Measurements from ENCODE around the gene TTC33.

The TTC33 gene

DNA sequence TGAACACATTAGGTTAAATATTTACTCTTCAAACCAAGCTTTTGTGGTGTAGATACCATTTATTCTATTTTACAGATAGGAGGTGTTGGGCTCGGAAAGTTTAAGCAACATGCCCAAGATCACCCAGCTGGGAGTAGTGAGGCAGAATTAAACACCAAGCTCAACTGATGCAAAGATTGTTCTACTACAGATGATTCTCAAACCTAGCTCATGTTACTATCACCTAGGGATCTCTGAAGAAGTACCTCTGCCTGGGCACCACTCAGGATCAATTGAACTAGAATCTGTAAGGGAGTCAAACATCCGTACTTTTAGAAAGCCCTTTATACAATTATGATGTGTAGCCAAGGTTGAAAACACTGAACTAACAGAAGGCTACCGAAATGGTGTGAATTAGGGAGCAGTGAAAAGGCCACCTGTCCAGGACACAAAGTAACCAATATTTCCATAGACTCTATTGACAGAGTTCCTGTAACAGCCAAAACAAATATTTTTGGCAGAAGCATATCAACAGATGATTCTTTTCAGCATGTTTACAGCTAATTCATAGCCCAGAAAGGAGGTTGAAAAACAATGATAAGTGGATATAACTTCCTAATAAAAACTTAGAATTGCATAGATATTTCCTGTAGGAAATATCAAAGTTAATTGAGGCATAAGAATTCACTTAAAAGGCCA, 234.5 kb downstream of the TTC33 start:
- no peak for DNase-seq (ENCODE audit: low read depth)

DNA sequence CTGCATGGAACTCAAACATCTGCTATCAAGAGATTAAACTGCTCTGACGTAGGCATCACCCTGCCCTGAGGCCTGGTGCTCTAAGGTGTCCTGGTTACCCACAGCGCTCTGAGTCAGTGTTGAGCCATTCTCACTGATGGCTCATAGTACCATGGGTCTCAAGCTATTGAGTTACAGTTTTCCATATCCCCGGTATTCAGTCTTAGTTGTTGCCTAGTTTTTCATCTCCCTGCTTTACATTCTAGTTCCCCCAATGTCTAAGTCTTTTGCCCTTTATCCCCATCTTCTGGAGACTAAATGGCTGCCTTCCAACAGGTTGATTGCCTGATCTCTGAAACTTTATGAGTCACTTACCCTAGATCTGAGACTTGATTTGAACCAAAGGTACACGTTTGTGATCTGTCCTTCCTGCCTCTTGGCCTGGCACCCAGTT, 237.3 kb downstream of the TTC33 start:
- peak; percentile 19 for DNase-seq (ENCODE audit: low read depth)

DNA sequence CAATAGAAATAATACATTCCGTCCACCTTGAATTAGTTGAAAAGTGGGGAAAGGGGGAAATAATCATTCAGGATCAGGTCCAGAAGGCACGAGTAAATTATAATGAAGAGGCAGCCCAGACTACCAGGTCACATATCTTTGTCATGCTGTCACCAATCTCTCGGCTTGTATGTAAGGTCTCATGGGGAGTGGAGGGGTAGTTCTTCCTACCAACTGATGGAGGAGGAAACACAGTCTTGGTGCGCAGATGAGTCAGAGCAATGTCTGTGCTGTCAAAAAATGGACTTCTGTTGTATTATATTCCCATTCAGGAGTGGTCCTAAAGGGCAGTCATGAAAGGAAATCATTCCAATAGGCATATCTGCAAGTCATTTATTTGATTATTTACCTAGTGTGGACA, 240.3 kb downstream of the TTC33 start:
- no peak for DNase-seq (ENCODE audit: low read depth)

DNA sequence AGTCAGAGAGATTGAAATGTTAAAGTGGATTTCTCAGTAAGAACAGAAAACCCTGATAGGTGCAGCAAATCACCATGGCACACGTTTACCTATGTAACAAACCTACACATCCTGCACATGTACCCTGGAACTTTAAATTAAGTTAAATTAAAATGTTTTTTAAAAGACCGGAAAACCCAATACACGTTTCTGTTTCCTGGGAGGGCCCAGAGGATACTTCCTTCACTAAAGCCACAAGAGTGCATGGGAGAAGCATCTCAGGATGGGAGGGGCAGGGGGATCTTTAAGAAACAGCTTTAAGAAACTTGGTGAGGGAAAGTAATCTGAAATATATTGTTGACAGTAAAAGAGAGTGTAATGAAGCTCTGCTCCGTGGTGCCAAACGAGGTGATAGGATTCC, 240.8 kb downstream of the TTC33 start:
- DNase-seq (ENCODE audit: low read depth) = no peak

DNA sequence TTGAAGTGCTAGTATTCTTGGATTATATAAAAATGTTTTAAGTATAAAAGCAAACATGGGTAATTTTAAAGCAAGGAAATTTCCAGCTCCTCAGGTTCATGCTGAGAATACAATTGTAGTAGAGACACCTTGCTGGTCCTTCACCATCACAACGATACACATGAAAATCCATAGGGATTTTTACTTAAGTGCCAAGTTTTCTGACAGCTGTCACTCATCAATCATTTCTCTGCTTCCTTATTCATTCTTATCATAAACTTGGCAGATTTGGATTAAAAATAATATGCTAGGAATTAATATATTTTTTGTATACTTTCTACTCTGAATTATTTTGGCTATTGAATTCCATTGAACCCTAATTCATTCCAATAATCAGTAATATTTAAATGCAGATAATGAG, 244.0 kb downstream of the TTC33 start:
- no peak for DNase-seq (ENCODE audit: low read depth)

DNA sequence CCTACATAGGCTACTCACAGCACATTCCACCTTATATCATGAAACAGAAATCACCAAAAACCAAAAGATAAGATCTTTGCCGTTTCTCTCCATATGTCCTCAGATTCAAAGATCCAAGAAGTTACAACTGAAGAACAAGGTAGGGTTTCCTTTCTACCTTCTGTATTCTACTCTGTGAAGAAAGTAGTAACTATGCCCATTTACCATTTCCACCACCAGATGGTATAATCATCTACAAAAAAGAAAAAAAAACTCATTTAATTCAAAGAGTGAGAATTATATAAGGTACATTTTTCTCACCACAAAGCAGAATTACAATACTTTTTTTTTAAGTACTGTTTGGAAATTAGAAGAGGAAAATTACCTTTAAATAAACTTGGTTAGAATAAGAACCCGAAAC, 248.7 kb downstream of the TTC33 start:
- no peak for DNase-seq (ENCODE audit: low read depth)

DNA sequence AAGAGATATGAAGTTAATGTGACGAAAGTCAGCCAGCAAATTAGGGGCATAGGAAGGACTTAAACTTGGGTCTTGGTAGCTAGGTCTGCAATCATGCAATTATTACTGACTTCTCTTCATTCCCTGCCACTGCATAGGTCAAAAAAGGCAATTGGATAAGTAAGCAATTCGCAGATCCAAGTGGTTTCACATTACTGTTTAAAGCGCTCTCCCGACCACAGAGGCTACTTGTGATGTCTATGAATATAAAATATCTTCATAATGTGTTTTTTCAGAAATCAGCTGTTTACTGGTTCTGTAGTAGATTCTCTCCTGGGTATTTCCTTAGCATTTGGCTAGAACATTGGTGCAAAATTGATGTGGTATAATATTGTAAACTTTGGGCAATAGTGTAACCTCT, 250.7 kb downstream of the TTC33 start:
- DNase-seq (ENCODE audit: low read depth) = no peak

DNA sequence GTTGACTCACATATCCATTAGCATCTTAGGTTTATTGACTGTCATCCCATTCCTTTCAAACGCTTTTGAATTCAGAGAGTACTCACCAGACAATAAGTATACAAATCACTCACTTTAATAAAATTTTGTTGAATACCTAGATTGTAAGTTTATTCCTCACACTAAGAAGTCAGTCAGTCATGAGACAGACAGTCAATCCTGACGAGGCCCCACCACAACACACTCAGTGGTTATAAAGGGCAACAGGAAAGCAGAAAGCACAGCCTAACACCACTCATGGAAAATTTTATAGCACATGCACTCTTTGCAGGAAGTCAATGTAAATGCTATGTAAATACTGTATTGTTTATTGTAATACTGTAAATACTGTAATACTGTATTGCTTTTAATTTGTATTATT, 252.3 kb downstream of the TTC33 start:
- no peak for DNase-seq (ENCODE audit: low read depth)

DNA sequence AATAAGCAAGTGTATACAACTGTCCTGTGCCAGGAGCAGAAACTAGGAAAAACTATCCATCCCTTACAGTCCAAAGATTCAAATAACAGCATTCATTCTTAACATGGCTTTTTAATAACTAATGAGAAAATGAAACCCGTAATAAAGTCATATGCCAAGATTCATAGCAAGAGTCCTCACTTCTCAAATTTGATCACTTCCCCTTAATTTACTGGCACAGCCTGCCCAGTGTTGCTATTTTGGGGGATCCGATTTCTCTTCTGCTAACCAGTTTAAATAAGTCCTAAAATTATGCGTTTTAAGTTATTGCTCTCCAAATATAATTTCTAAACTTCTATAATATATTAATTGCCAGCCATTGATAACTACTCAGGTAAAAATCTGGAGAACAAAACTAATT, 253.0 kb downstream of the TTC33 start:
- DNase-seq (ENCODE audit: low read depth) = no peak

DNA sequence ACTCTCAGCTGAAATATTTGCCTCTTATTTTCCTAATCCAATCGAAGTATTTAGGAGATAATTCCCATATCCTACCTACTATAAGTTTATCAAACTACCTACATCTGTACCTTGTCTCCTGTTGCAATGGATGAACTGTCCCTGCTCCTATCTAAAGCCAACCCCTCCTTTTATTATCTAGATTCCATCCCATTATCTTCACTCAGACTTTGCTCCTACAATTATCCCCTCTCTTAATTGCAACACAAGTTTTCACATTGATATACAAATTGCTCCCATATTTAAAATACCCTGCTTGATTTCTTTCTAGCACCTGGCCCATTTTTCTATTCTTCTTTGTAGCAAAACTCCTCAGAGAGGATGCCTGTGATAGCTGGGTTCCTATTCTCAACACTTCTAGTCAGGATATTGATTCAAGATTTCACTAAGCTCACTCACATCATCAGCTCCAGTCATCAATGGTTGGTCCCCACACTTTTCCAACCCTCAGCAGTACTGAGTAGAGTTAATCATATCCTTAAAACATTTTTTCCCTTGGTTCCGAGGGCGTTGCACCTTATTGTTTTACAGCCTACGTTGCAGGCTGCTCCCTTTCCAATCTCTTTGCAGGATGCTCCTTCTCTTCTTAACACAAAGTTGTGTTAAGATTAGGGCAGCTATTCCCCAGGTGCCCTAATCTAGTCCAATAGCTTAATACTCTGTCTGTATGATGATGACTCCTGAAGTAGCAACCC, 253.9 kb downstream of the TTC33 start:
- no peak for DNase-seq (ENCODE audit: low read depth)

DNA sequence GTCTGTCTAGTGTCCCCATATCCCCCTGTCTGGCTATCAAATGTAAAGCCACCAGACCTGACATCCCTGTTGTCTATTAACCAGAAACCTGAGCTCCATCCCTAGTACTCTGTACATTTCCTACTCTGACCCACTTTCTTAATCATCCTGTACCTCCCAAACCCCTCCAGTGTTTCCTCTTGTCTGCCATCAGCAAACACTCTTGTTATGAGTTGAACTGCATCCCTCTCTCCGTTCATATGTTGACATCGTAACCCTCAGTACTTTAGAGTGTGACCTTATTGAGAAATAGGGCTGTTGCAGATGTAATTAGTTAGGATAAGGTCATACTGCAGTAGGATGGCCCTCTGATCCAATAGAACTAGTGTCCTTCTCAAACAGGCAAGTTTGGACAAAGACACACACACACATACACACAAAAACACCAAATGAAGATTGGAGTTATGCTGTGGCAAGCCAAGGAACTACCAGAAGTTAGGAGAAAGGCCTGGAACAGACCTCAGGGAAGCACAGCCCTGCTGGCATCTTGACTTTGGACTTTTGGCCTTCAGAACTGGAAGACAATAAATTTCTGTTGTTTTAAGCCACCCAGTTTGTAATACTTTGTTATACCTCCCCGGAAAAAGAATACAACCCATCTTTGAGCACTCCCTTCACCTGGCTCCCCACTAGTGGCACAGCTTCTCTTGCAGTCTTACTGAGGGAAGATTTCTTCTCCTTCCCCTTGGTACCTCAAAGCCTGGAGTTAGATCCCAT, 256.1 kb downstream of the TTC33 start:
- DNase-seq (ENCODE audit: low read depth) = no peak

DNA sequence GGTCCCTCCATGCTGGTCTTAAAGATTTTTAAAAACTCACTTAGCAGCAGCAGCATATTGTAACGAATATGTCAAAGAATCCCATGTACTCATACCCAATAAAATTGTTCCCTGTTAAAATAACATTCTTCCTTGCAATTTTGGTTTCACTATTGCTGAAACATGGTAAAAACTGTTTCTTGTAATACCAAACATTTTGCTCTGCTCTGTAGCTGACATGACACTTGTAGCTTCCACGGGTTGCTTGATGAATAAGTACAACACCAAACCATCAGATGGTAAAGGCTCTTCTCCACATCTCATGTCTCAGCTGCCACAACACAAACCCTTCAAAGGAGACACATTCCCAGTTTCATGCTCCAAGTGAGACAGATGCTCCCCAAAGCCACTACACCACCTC, 256.8 kb downstream of the TTC33 start:
- no peak for DNase-seq (ENCODE audit: low read depth)

DNA sequence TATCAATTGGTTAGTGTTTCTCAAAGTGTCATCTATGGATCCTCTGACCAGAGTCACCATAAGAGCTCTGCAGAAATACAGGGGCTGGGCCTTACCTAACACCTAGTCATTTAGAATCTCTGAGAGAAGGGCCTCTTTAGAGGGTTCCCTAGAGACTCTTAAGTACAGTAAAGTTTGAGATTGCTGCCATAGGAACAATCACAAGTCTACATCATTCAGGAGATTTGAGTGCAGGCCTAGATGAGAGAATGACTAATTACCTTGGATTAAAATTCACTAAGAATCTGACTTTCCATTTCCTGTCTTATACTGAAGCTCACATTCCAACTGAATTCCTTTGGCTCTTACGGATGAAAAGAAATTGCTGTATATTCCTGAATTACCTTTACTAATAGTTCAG, 258.2 kb downstream of the TTC33 start:
- peak; percentile 95 for DNase-seq (ENCODE audit: low read depth)

DNA sequence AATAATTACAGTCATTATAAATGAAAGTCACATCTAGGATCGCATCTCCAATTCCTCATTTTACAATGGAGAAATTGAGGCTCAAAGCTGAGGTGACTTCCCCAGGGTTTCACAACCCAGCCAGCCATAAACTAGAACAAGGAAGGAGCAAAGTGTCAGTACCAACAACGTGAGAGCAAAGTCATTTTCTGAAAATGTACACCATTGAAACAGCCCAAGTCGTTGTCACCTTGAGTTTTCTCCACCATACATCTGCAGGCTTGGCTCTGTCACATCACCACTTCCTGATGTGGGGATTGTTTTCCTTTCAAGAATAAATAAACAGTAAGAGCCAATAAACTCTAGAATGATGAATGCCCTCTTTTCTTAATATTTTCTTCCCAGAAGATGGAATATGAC, 260.5 kb downstream of the TTC33 start:
- DNase-seq (ENCODE audit: low read depth) = no peak

DNA sequence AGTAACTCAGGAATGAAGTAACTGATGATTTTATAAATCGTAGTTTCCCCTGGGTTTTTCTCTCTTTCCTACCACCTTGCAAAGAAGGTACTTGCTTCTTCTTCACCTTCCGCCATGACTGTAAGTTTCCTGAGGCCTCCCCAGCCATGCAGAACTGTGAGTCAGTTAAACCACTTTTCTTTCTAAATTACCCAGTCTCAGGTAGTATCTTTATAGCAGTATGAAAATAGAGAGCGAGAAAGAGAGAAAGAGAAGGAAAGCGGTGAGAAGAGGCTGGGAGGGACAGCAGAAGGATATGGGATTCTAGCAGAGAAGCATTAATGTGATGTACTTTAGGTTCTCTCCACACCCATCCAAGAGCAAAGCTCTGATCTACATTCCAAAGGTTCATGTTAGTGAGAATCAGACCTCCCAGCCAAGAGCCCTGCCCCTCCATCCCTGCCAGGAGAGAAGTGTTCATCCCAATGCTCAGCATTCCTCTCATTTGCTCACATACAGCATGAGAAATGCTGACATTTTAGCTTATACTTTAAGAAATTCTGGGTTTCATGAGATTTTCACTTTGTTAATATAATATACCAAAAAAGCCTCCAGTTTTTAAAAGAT, 261.0 kb downstream of the TTC33 start:
- no peak for DNase-seq (ENCODE audit: low read depth)

DNA sequence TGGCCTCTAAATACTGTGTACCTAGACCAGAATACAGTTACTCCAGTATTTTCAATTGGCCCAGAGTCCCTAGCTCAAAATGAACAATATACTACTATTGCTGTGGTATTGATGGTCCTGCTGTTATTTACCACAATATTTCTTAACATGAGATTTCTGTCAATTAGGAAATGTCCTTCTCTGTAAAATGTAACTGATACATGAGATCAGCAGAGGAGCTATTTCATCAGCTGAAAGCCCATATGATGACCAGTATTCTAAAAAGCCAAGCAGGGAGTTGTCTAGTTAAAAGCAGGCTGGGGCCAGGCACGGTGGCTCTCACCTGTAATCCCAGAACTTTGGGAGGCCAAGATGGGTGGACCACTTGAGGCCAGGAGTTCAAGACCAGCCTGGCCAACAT, 263.7 kb downstream of the TTC33 start:
- DNase-seq (ENCODE audit: low read depth) = no peak

DNA sequence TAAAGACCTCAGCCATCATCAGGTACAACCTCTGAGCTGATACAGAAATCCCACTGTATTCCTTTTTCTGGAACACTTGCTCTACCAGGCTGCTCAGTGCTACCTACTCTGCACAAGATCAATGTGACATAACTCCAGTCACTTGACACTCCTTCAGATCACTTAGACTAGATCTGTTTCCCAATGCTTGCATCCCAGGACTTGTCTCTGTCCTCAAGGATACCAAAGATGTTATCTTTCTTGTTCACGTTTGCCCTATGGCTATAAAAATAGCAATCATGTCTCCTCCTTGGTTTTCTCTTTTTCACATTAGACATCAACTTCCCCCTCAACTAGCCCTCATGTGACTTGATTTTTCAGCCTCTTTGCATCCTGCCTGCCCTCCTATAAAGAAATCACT, 264.1 kb downstream of the TTC33 start:
- DNase-seq (ENCODE audit: low read depth) = no peak

DNA sequence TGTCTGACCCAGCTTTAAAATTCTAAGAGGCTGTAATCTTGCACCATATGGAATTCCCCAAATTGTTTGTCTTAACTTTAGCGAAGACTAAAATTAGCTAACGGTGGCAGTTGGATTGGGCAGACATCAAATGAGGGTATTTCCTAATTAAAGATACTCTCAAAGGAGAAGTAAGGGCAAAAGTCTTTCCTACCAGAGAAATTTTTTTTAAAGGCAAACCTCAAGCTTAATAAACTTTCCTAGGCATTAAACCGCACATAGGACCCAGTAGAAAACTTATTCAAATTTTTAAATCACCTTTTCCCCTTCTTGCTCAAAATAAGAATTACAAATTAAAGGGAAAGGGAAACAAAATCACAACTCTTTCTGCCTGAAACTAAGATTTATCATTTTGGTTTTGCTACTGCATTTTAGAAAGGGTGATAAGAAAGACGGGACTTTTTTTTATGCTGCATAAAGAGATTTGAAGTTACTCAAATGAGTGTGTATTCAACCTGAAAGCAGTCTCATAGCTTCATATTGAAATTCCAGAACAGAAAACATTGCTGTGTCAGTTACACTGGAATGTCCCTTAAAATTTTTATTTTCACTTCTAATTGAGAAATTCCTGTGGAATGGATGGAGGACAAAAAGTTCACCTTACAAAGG, 265.2 kb downstream of the TTC33 start:
- no peak for DNase-seq (ENCODE audit: low read depth)

DNA sequence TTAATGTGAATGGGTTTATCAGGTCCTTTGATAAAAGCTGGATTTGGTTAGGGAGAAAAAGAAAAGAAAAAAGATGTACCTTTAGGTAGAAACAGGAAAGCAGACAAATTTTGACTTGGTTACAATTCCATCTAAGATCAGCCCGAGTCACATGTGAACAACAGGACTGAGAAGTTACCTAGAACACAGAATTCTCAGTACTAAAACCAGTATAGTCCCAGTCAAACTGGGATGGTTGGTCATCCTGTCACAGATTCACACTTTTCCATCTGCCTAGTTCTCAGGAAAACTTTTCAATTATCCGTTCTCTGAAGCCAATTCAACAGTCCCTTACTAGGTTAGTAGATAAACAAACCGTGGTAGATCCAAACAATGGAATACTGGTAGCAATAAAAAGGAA, 266.3 kb downstream of the TTC33 start:
- DNase-seq (ENCODE audit: low read depth) = no peak

DNA sequence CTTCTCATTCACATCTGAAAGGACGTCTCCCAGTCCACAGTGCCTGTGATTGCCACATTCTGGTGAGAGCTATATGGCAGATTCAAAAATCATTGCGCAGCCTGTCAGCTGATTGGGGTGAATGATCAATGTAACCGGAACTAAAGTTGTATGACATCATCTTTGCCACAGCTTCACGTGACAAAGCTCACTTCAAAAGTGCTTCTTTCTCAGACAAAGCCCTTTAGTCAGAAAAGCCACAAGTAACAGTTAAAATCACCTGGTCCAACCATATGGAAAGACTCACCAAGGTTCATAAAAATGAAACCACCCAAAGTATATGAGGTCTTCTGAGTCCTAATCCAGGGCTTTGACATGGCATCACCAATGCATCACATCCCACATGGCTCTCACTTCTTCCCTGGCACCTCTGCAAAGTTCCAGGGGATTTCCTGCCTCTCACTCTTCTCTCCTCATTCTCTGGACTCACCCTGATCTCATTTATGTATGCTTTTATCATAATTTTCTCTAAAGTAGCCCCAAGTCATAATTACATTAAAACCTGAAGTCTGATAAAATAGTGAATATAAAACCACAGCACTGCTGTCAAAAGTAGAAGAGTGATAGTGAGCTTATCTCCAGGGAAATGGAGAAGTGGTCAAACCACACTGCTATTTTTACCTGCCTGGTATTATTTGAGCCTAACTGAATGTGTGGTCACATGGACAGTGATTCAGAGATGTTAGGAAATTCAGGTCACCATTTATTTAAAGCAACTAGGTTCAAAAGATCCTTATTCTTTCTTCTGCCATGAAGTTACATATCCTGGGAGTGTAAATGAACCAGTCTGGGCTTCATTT, 269.1 kb downstream of the TTC33 start:
- DNase-seq (ENCODE audit: low read depth) = peak; percentile 82

Measured in amniotic epithelial cell (primary cell).